Measurements from ENCODE around the gene RNF31.

Gene RNF31

GRCh38 chr14:24179294-24179960 is 32.1 kb downstream of the RNF31 start:
- no peak overlapping the region for H3K4me3 ChIP-seq (ENCODE audit: low read length)
- no peak overlapping the region for H3K27ac ChIP-seq (ENCODE audit: low read depth, low read length)
- H3K9me3 ChIP-seq (ENCODE audit: control insufficient read depth, insufficient read depth, low read length) = no peaks in the 10 kb centered on the region
- H4K20me1 ChIP-seq (ENCODE audit: control insufficient read depth, insufficient read depth, low read depth, low read length) = no peaks in the 10 kb centered on the region
- H3K79me2 ChIP-seq (ENCODE audit: control insufficient read depth, low read length) = no peaks in the 10 kb centered on the region
- no peaks in the 10 kb centered on the region for H3K27me3 ChIP-seq (ENCODE audit: control insufficient read depth, low read length)
- no peaks in the 10 kb centered on the region for H3K4me1 ChIP-seq (ENCODE audit: control insufficient read depth, low read length)
- peaks cover 5% of the 10 kb centered on the region; the same call in 1 of the 2 replicates for H3F3A ChIP-seq (ENCODE audit: control insufficient read depth, insufficient read depth)
- H3K36me3 ChIP-seq (ENCODE audit: control insufficient read depth, low read length) = peaks cover 64% of the 10 kb centered on the region
- TF ChIP-seq CTCF (IDR thresholded peaks at IDR 0.05; ENCODE audit: low read depth, low read length, poor library complexity, severe bottlenecking) (no peak), EZH2phosphoT487 (IDR thresholded peaks at IDR 0.05; ENCODE audit: borderline replicate concordance, low read length) (no peak)
- no peak overlapping the region for H3K4me2 ChIP-seq (ENCODE audit: low read length)
- no peaks in the 10 kb centered on the region for H3K9me2 ChIP-seq (replicated peaks; ENCODE audit: control insufficient read depth, low read length)

GRCh38 chr14:24179961-24180796 is 32.9 kb downstream of the RNF31 start:
- Histone ChIP-seq H3K36me3 (ENCODE audit: control insufficient read depth, low read length) (peaks cover 71% of the 10 kb centered on the region), H3K9me3 (ENCODE audit: control insufficient read depth, insufficient read depth, low read length) (no peaks in the 10 kb centered on the region), H3K4me1 (ENCODE audit: control insufficient read depth, low read length) (no peaks in the 10 kb centered on the region), H3F3A (ENCODE audit: control insufficient read depth, insufficient read depth) (peaks cover 3% of the 10 kb centered on the region; the same call in 1 of the 2 replicates), H3K27ac (ENCODE audit: low read depth, low read length) (no peak overlapping the region), H3K79me2 (ENCODE audit: control insufficient read depth, low read length) (no peaks in the 10 kb centered on the region), H3K4me2 (ENCODE audit: low read length) (no peak overlapping the region), H3K4me3 (ENCODE audit: low read length) (no peak overlapping the region), H4K20me1 (ENCODE audit: control insufficient read depth, insufficient read depth, low read depth, low read length) (no peaks in the 10 kb centered on the region), H3K9me2 (replicated peaks; ENCODE audit: control insufficient read depth, low read length) (no peaks in the 10 kb centered on the region), H3K27me3 (ENCODE audit: control insufficient read depth, low read length) (no peaks in the 10 kb centered on the region)
- TF ChIP-seq CTCF (IDR thresholded peaks at IDR 0.05; ENCODE audit: low read depth, low read length, poor library complexity, severe bottlenecking) (no peak), EZH2phosphoT487 (IDR thresholded peaks at IDR 0.05; ENCODE audit: borderline replicate concordance, low read length) (no peak)

GRCh38 chr14:24181371-24182077 is 34.2 kb downstream of the RNF31 start:
- H3K27me3 ChIP-seq (ENCODE audit: control insufficient read depth, low read length) = no peaks in the 10 kb centered on the region

More at GRCh38 chr14:24181371-24182077, 34.2 kb downstream of the RNF31 start:
- H4K20me1 ChIP-seq (ENCODE audit: control insufficient read depth, insufficient read depth, low read depth, low read length) = no peaks in the 10 kb centered on the region
- no peaks in the 10 kb centered on the region for H3K9me2 ChIP-seq (replicated peaks; ENCODE audit: control insufficient read depth, low read length)
- H3K79me2 ChIP-seq (ENCODE audit: control insufficient read depth, low read length) = peaks cover 1% of the 10 kb centered on the region
- H3K27ac ChIP-seq (ENCODE audit: low read depth, low read length) = no peak overlapping the region
- no peak for TF ChIP-seq CTCF (IDR thresholded peaks at IDR 0.05; ENCODE audit: low read depth, low read length, poor library complexity, severe bottlenecking)
- no peak for TF ChIP-seq EZH2phosphoT487 (IDR thresholded peaks at IDR 0.05; ENCODE audit: borderline replicate concordance, low read length)
- H3K36me3 ChIP-seq (ENCODE audit: control insufficient read depth, low read length) = peaks cover 85% of the 10 kb centered on the region
- H3K4me2 ChIP-seq (ENCODE audit: low read length) = no peak overlapping the region
- H3K4me3 ChIP-seq (ENCODE audit: low read length) = no peak overlapping the region
- H3F3A ChIP-seq (ENCODE audit: control insufficient read depth, insufficient read depth) = peaks cover 3% of the 10 kb centered on the region; the same call in 1 of the 2 replicates
- no peaks in the 10 kb centered on the region for H3K9me3 ChIP-seq (ENCODE audit: control insufficient read depth, insufficient read depth, low read length)
- H3K4me1 ChIP-seq (ENCODE audit: control insufficient read depth, low read length) = no peaks in the 10 kb centered on the region
